ENCODE data around the gene PRDM8. TPM values are rescaled to one million over a fixed set of nuclear protein-coding genes. Genes with fewer than 3 reads are reported as not detected.

Gene PRDM8
- total and polyA plus RNA-seq, 2 of the 8 experiments (the other 6 are each of a cell fraction or from before 2014, with no cell fraction given), result not detected

- Histone ChIP-seq H2BK5ac (ENCODE audit: low read depth, low read length) (no peak overlapping the region), H4K8ac (ENCODE audit: extremely low read depth, insufficient read depth, low read length) (no peak overlapping the region), H3K18ac (ENCODE audit: extremely low read depth, low read length) (no peak overlapping the region), H3K14ac (ENCODE audit: insufficient read length) (no peak overlapping the region), H3K27ac (ENCODE audit: low read depth, low read length) (no peak overlapping the region), H3K4me2 (ENCODE audit: insufficient read depth in 1 of 2, low read depth in 2 of 2, low read length in 2 of 2) (no peak overlapping the region), H3K4ac (replicated peaks; ENCODE audit: insufficient read length, low read depth, low read length) (no peak overlapping the region), H3K4me3 (ENCODE audit: extremely low read depth in 1 of 4, insufficient read depth in 2 of 4, low read depth in 3 of 4, low read length in 4 of 4) (no peak overlapping the region), H2AFZ (ENCODE audit: low read length) (no peak overlapping the region), H3K27me3 (replicated peaks in 1 of 4; ENCODE audit: control insufficient read depth in 3 of 4, extremely low read depth in 1 of 4, insufficient read depth in 3 of 4, low read length in 3 of 4) (peaks cover 86 to 100% (median 94%) of the 10 kb centered on the region in 4 experiments), H3K23ac (ENCODE audit: insufficient read length) (no peak overlapping the region), H2BK20ac (ENCODE audit: low read length) (no peak overlapping the region), H4K91ac (replicated peaks; ENCODE audit: insufficient read length, low read length) (no peak overlapping the region), H2BK15ac (ENCODE audit: low read length) (no peak overlapping the region), H2AK5ac (ENCODE audit: low read depth, low read length) (no peak overlapping the region), H4K20me1 (replicated peaks in 1 of 2; ENCODE audit: control insufficient read depth in 1 of 2, insufficient read depth in 2 of 2, low read length in 2 of 2) (peaks cover 28 to 32% of the 10 kb centered on the region in 2 experiments), H3K56ac (replicated peaks; ENCODE audit: insufficient read length, low read depth, low read length) (no peak overlapping the region), H3K4me1 (replicated peaks in 1 of 4; ENCODE audit: control insufficient read depth in 3 of 4, insufficient read depth in 4 of 4, low read length in 3 of 4) (peaks cover 4 to 17% (median 8%) of the 10 kb centered on the region in 4 experiments), H3K9me3 (ENCODE audit: insufficient read depth in 2 of 2, low read depth in 1 of 2, low read length in 1 of 2) (no peaks in the 10 kb centered on the region), H3K36me3 (ENCODE audit: control insufficient read depth in 2 of 4, insufficient read depth in 4 of 4, low read length in 3 of 4) (peaks cover 0 to 6% (median 0%) of the 10 kb centered on the region in 4 experiments; a peak in 1 of 8 replicates), H3K79me2 (ENCODE audit: control insufficient read depth in 1 of 2, insufficient read depth in 2 of 2, low read length in 2 of 2) (no peaks in the 10 kb centered on the region), H2BK12ac (ENCODE audit: low read depth, low read length) (no peak overlapping the region), H3K23me2 (ENCODE audit: low read depth, low read length) (no peaks in the 10 kb centered on the region; the same call in 1 of the 2 replicates), H2BK120ac (replicated peaks; ENCODE audit: low read depth, low read length) (no peak overlapping the region), H3K79me1 (ENCODE audit: low read depth, low read length) (no peaks in the 10 kb centered on the region), H3K9ac (replicated peaks in 1 of 4; ENCODE audit: extremely low read depth in 1 of 4, low read depth in 3 of 4, low read length in 3 of 4) (no peak overlapping the region), H4K5ac (ENCODE audit: insufficient read length, low read depth, low read length) (no peak overlapping the region)
- 8% methylated on average over 8 of the region's 8 CpGs; no CpG with 5 or more reads in 1 of the 2 experiments for WGBS, 2 experiments (ENCODE audit: extremely low coverage in 1 of 2, insufficient coverage in 1 of 2, insufficient read length in 1 of 2, insufficient replicate concordance in 2 of 2, low coverage in 1 of 2, low lambda C conversion rate in 2 of 2, missing lambda C conversion rate in 1 of 2)
- FAIRE-seq (no peak), DNase-seq (ENCODE audit: low read depth in 1 of 2, low spot score in 2 of 2) (no peak)
- TF ChIP-seq RNF2 (IDR thresholded peaks at IDR 0.05; ENCODE audit: borderline replicate concordance, low read depth, low read length, missing control alignments, poor library complexity, severe bottlenecking) (peak; percentile 85), POU5F1 (IDR thresholded peaks at IDR 0.05; ENCODE audit: low read depth, low read length) (no peak), GABPA (IDR thresholded peaks at IDR 0.05; ENCODE audit: borderline replicate concordance, insufficient read depth, low read length) (no peak), RXRA (IDR thresholded peaks at IDR 0.05; ENCODE audit: insufficient read depth, low read depth, low read length) (no peak), TEAD4 (IDR thresholded peaks at IDR 0.05; ENCODE audit: low read depth, low read length) (no peak), SUZ12 (IDR thresholded peaks at IDR 0.05; ENCODE audit: low read length) (no peak)
- ChIA-PET POLR2A (ENCODE audit: partially characterized antibody) (interaction anchor here (1.0 kb wide), 1 partner anchor 16 kb away, joined by 3 read pairs; no protein-coding TSS in a partner anchor), CTCF (ENCODE audit: partially characterized antibody) (interaction anchor here (0.6 to 9.2 kb wide), 6 partner anchors 13 to 841 kb away, joined by 3 to 170 read pairs (median 4); no protein-coding TSS in a partner anchor)
These were observed 1.8 kb downstream of the PRDM8 start for GRCh38 chr4:80199004-80199560.

All from H1 (cell line).